ENCODE measurements around the gene NSF.

The NSF gene

DNA sequence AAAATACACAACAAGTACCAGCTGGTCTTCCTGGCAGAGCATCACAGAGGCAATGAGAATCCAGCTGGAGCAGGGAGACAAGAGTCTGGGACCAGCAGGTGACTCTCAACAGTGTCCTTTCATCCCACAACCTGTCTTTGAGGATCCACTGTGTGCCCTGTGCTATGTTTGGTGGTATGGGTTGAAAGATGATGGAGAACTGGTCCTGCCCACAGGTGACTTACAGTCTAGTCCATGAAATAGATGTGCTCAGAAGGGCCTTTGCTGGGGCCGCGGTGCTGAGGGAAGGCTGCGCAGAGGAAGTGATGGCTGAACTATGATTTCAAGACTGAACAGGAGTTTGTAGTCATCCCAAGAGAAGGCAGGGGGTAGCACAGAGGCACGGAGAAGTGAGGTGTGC is 210.1 kb downstream of the NSF start:
- TF ChIP-seq TCF12 (IDR thresholded peaks at IDR 0.05; ENCODE audit: low read depth) (no peak), TEAD4 (IDR thresholded peaks at IDR 0.05) (no peak), NFIC (IDR thresholded peaks at IDR 0.05) (no peak), RAD21 (IDR thresholded peaks at IDR 0.05; ENCODE audit: low read depth) (no peak)
- TF ChIP-seq, protein P1, sequence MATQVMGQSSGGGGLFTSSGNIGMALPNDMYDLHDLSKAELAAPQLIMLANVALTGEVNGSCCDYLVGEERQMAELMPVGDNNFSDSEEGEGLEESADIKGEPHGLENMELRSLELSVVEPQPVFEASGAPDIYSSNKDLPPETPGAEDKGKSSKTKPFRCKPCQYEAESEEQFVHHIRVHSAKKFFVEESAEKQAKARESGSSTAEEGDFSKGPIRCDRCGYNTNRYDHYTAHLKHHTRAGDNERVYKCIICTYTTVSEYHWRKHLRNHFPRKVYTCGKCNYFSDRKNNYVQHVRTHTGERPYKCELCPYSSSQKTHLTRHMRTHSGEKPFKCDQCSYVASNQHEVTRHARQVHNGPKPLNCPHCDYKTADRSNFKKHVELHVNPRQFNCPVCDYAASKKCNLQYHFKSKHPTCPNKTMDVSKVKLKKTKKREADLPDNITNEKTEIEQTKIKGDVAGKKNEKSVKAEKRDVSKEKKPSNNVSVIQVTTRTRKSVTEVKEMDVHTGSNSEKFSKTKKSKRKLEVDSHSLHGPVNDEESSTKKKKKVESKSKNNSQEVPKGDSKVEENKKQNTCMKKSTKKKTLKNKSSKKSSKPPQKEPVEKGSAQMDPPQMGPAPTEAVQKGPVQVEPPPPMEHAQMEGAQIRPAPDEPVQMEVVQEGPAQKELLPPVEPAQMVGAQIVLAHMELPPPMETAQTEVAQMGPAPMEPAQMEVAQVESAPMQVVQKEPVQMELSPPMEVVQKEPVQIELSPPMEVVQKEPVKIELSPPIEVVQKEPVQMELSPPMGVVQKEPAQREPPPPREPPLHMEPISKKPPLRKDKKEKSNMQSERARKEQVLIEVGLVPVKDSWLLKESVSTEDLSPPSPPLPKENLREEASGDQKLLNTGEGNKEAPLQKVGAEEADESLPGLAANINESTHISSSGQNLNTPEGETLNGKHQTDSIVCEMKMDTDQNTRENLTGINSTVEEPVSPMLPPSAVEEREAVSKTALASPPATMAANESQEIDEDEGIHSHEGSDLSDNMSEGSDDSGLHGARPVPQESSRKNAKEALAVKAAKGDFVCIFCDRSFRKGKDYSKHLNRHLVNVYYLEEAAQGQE (IDR thresholded peaks at IDR 0.05; ENCODE audit: low read depth): no peak

- TF ChIP-seq MAX (IDR thresholded peaks at IDR 0.05): no peak
- TF ChIP-seq CREB1 (IDR thresholded peaks at IDR 0.05; ENCODE audit: low read depth): no peak
- TF ChIP-seq FOXM1 (IDR thresholded peaks at IDR 0.05; ENCODE audit: borderline replicate concordance, low read depth): no peak
Measured at GRCh38 chr17:46802800-46803199, 212.3 kb downstream of the NSF start.

GRCh38 chr17:46803544-46803943 is 213.1 kb downstream of the NSF start:
- TF ChIP-seq TCF12 (IDR thresholded peaks at IDR 0.05; ENCODE audit: low read depth): no peak
- no peak for TF ChIP-seq ZBTB7A (IDR thresholded peaks at IDR 0.05; ENCODE audit: low read depth)
- TF ChIP-seq FOXM1 (IDR thresholded peaks at IDR 0.05; ENCODE audit: borderline replicate concordance, low read depth): no peak
- no peak for TF ChIP-seq YY1 (IDR thresholded peaks at IDR 0.05; ENCODE audit: low read depth)
- TF ChIP-seq RAD21 (IDR thresholded peaks at IDR 0.05; ENCODE audit: low read depth): no peak
- TF ChIP-seq, protein P1 (IDR thresholded peaks at IDR 0.05; ENCODE audit: low read depth): no peak

DNA sequence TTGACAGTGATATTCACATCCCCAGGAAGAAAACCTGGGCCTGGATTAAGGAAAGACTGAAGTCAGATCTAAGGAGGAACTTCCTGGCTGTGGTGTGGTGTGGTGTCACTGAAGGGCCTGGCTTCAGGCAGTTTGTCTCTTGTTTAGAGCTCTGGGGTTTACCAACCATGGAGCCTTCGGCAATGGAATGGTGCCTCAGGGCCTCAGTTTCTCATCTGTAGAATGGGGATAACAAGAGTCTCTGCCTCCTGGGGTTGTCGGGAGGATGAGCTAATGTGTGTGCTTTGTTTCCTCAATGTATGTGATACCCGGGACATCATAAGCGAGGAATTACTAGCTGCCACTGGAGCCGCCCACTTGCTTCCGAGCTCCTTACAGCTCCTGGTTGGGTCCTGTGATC is 215.3 kb downstream of the NSF start:
- TF ChIP-seq EGR1 (IDR thresholded peaks at IDR 0.05) (no peak), CREB1 (IDR thresholded peaks at IDR 0.05; ENCODE audit: low read depth) (no peak), TCF12 (IDR thresholded peaks at IDR 0.05; ENCODE audit: low read depth) (no peak), TEAD4 (IDR thresholded peaks at IDR 0.05) (no peak), ZBTB7A (IDR thresholded peaks at IDR 0.05; ENCODE audit: low read depth) (no peak), MAX (IDR thresholded peaks at IDR 0.05) (no peak), YY1 (IDR thresholded peaks at IDR 0.05; ENCODE audit: low read depth) (no peak)
